Activated T-cell treated with anti-CD3 and anti-CD28 coated beads for 4 hours (primary cell): ENCODE data around the gene MTTP.

Experiments
- DNase-seq: peaks from one replicate; pipeline ENCODE4 v3.0.0-alpha.2; 2020

Gene MTTP

GRCh38 chr4:99593781-99594641 is 19.4 kb downstream of the MTTP start:
- DNase-seq: no peak

- DNase-seq: no peak
These were observed 20.2 kb downstream of the MTTP start for GRCh38 chr4:99594818-99595217.

- no peak for DNase-seq
These were observed 32.1 kb downstream of the MTTP start for GRCh38 chr4:99606716-99607115.

- DNase-seq: no peak
These were observed 33.8 kb downstream of the MTTP start for GRCh38 chr4:99608417-99608816.

GRCh38 chr4:99610605-99611175 is 36.1 kb downstream of the MTTP start:
- DNase-seq: no peak

GRCh38 chr4:99612281-99612680 is 37.7 kb downstream of the MTTP start:
- DNase-seq: no peak

GRCh38 chr4:99612704-99613103 is 38.1 kb downstream of the MTTP start:
- DNase-seq: no peak

GRCh38 chr4:99614491-99614890 is 39.9 kb downstream of the MTTP start:
- no peak for DNase-seq

- no peak for DNase-seq
These were observed 40.7 kb downstream of the MTTP start for GRCh38 chr4:99615170-99615820.

GRCh38 chr4:99617374-99617773 is 42.8 kb downstream of the MTTP start:
- DNase-seq: no peak

GRCh38 chr4:99622341-99622740 is 47.7 kb downstream of the MTTP start:
- no peak for DNase-seq

GRCh38 chr4:99624141-99624719 is 49.6 kb downstream of the MTTP start:
- DNase-seq: no peak

GRCh38 chr4:99625369-99625768 is 50.7 kb downstream of the MTTP start:
- DNase-seq: no peak

GRCh38 chr4:99628040-99628439 is 53.4 kb downstream of the MTTP start:
- DNase-seq: no peak

GRCh38 chr4:99629962-99630554 is 55.4 kb downstream of the MTTP start:
- no peak for DNase-seq

GRCh38 chr4:99630857-99631360 is 56.3 kb downstream of the MTTP start:
- DNase-seq: no peak

GRCh38 chr4:99633772-99634171 is 59.1 kb downstream of the MTTP start:
- no peak for DNase-seq

- no peak for DNase-seq
These were observed 60.2 kb downstream of the MTTP start for GRCh38 chr4:99634742-99635360.

- DNase-seq: no peak
These were observed 61.0 kb downstream of the MTTP start for GRCh38 chr4:99635601-99636000.

GRCh38 chr4:99636422-99636821 is 61.8 kb downstream of the MTTP start:
- DNase-seq: no peak

- no peak for DNase-seq
These were observed 62.5 kb downstream of the MTTP start for GRCh38 chr4:99637174-99637573.

GRCh38 chr4:99640676-99641075 is 66.1 kb downstream of the MTTP start:
- DNase-seq: no peak
